SK-MEL-5 (cell line): ENCODE results near the gene SNRNP35. TPM values are rescaled to one million over a fixed set of nuclear protein-coding genes. Genes with fewer than 3 reads are reported as not detected.
"Not testable (repeated sequence)": the region's sequence is repeated elsewhere in the genome, so short reads cannot be mapped to it uniquely, and the experiment has no call there.

Experiments
- DNase-seq: peaks from one replicate; pipeline ENCODE4 v3.0.0-alpha.2; 2016; ENCODE audit warnings: low read depth, low spot score
- in situ Hi-C: cut with HindIII; loops from 2 replicates; pipeline ENCODE4 v1.10.0; 2016; ENCODE audit warnings: low sequenced_read_pairs, high pct_unique_total_duplicates, low pct_unique_long_range_greater_than_20kb
- total RNA-seq: library from RNA; depleted of rRNA; stranded (reverse); fragments of >200 nt; shearing (Covaris generic); gene quantifications from 2 replicates; pipeline ENCODE4 v1.2.3, GENCODE V29; 2014

The SNRNP35 gene
- total RNA-seq, 1 experiment from 2014 or later, result 20.6 TPM

GRCh38 chr12:123478762-123479161 is 20.8 kb downstream of the SNRNP35 start:
- DNase-seq, result peak; percentile 74
- in situ Hi-C loops, result no loop called here

DNA sequence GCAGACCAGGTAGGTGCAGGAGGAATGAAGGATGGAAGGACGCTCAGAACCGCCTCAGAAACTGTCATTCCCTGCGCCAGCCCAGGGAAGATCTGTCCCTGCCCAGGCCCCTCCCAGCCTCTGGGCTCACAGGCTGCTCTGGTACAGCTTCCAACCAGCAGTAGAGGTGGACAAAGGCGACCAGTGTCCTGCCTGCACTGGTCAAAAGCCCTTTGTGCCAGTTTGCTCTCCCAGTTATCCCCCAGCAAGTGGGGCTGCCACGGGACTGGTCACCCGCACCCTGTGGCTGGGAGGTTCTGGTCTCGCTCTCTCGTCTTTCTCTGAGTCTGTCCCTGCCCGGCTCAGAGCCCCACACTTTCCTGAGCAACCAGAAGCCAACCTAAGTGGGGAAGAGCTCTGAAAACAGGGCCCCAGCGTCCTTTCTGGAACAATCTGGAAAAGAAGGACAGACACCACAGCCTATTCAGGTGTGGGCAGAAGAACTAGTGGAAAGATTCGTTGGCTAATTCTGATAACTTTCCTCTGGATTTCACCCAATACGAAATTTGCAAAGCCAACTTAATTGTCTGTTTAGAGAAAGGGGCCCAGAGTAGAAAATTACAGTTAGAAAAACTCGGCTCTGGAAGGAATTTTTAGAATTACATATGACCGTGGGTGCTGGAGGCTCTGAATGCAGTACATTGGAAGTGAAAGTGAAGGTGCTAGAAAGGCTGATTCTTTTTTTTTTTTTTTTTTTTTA is 21.7 kb downstream of the SNRNP35 start:
- DNase-seq, result peak; percentile 96
- in situ Hi-C loops, result no loop called here

DNA sequence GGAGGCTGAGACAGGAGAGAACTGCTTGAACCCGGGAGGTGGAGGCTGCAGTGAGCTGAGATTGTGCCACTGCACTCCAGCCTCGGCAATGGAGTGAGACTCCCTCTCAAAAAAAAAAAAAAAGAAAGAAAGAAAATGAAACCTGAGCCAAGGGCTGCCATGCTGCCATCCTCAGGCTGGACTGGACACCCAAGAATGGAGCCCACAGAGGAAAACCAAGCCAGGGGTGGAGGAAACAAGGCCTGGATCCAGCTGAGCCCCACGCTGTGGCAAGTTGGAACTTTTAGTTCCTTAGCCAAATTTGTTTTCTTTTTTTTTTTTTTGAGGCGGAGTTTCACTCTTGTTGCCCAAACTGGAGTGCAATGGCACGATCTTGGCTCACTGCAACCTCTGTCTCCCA is 23.3 kb downstream of the SNRNP35 start:
- in situ Hi-C loops, DNase-seq: not testable (repeated sequence)

DNA sequence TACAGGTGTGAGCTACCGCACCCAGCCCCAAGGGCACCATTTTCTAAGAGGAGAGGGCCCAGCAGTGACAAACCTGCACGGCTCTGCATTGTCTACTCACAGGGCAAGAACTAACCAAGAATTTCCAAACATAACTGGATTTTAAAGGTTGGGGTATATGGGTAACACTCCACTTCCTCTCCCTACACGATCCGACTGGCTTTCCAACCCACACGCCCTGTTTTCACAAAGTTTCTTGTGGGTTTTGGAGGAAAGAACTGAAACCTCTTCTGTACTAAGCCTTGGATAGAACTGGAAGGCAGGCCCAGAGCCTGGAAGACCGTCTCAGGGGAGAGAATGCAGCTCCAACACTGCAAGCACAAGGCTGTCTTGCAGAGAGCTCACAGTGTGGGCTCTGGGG is 24.9 kb downstream of the SNRNP35 start:
- DNase-seq, result no peak
- in situ Hi-C loops, result no loop called here

DNA sequence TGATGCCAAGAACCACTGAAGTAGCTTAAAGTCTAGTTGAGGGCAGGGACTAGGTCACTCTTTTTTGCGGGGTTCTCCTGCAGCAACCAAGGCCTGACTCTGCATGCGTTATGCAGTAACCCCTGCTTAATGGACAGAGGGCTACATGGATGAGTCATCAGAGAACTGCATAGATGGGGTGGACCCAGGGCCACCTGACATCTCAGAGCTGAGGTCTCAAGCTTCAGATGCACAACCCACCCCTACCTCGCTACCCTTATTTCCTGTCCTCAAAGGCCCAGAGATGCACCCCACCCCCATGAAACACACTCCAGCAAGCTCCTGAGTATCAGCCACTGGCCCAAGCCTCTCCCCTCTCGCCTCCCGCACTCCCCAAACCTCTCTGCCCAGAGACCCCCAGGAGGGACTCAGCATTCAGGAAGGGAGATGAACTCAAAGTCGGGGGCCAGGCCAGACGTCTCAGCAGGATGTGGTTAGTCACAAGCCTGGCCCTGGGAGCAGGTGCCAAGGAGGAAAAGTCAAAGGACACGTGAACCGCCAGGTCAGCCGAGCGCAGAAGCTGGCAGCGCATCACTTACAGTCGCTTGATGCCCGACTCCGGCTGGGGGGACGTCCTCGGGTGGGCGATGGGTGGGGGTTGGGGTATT is 25.8 kb downstream of the SNRNP35 start:
- DNase-seq, result no peak
- in situ Hi-C loops, result no loop called here

DNA sequence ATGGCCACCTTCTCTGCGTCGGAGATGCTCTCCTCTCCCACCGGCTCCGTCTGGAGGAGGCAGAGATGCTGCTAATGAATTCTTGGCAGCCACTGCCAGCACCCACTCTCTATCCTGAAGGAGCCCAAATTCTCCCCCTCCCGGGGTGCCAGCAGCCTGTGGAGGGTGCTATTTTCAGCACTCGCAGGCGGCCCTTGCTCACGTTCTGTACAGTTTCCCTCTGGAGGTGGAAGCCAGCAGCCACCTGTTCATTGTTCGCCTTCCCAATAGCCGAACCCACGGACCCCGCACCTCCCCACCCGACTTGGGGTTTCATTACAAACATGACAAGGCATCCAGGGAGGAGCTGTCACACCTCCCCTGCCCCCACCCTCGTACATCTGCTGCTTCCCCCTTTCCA is 27.8 kb downstream of the SNRNP35 start:
- no peak for DNase-seq
- in situ Hi-C loops, result no loop called here

DNA sequence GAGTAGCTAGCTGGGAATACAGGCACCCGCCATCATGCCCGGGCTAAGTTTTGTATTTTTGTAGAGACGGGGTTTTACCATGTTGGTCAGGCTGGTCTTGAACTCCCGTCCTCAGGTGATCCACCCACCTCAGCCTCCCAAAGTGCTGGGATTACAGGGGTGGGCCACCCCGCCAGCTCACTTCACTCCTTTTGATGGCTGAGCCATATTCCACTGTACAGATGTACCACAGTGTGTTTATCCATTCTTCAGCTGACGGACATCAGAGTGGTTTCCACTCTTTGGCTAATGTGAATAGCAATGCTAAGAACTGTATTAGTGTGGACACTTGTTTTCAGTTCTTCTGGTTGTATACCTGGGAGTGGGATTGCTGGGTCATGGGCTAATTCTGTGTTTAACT is 29.5 kb downstream of the SNRNP35 start:
- DNase-seq, result no peak
- in situ Hi-C loops, result no loop called here

- in situ Hi-C loops, result no loop called here
- no peak for DNase-seq
Observed at GRCh38 chr12:123488539-123489230, 30.7 kb downstream of the SNRNP35 start.

DNA sequence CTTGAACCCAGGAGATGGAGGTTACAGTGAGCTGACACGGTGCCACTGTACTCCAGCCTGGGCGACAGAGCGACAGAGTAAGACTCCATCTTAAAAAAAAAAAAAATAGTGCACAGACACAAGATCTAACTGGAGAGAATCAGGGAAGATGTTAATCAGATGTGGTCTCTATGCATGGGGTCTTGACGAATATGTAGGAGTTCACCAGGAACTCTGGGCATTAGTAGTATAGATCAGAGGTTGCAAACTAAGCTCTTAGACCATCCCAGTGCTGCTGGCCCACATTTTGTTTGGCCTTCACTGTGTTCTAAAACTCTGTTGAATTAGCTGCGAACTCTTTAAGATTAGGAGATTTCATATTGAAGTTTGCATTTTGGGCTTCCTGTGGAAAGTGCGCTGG is 31.6 kb downstream of the SNRNP35 start:
- in situ Hi-C loops, result no loop called here

GRCh38 chr12:123490089-123490488 is 32.1 kb downstream of the SNRNP35 start:
- no peak for DNase-seq
- in situ Hi-C loops, result no loop called here

More for the DNA sequence above, 31.6 kb downstream of the SNRNP35 start:
- DNase-seq, result no peak

- in situ Hi-C loops, result no loop called here
- no peak for DNase-seq
Observed at GRCh38 chr12:123491056-123491455, 33.1 kb downstream of the SNRNP35 start.

DNA sequence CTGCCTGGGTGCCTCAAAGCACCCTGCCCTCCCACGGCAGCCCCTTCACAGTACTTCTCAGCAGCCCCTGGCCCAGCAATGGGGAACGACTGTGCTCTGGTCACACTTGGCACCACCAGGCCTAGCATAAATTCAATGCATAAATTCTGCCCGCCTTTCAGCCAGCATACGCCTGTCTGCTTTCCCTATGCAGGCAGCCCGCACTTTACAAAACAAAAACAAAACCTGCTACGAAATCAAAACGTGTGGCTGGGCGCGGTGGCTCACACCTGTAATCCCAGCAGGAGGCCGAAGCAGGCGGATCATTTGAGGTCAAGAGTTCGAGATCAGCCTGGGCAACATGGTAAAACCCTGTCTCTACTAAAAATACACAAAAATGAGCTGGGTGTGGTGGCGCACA is 33.5 kb downstream of the SNRNP35 start:
- in situ Hi-C loops, result no loop called here
- no peak for DNase-seq

GRCh38 chr12:123492339-123493039 is 34.5 kb downstream of the SNRNP35 start:
- in situ Hi-C loops, DNase-seq: not testable (repeated sequence)

DNA sequence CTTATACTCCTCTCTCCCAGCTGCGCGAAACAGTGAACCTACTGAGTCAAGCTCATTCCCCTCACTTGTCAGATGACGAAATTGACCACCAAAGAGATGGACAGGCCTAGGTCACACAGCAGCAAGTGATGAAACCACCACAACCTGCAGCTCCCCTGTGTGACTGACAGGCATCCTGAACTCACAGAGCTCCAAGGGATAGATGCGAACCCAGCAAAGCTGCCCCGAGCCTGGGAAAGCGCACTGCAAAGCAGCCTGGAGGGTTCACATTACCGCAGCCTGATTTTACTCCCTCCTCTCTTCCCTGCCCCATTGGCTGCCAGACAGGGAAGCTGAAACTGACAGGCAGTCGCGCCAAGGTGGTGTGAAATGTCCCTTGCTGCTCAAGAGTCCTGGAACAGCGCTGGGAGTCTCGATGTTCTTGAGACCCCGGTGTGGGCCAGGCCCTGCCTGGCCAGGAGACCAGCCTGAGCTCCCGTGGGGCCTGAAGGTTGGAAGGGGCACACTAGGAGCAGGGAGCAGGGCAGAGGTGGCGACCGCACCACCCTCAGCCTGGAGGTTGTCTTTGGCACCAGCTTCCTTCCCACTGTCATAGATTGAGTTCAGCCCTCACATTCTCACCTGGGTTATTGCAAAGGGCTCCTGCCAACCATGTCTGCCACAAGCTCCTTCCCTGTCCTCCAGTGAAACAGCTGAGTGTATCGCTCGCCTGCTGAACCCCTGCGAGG is 36.3 kb downstream of the SNRNP35 start:
- DNase-seq, result no peak
- in situ Hi-C loops, result no loop called here

GRCh38 chr12:123497065-123497464 is 39.1 kb downstream of the SNRNP35 start:
- DNase-seq, result no peak
- in situ Hi-C loops, result no loop called here

DNA sequence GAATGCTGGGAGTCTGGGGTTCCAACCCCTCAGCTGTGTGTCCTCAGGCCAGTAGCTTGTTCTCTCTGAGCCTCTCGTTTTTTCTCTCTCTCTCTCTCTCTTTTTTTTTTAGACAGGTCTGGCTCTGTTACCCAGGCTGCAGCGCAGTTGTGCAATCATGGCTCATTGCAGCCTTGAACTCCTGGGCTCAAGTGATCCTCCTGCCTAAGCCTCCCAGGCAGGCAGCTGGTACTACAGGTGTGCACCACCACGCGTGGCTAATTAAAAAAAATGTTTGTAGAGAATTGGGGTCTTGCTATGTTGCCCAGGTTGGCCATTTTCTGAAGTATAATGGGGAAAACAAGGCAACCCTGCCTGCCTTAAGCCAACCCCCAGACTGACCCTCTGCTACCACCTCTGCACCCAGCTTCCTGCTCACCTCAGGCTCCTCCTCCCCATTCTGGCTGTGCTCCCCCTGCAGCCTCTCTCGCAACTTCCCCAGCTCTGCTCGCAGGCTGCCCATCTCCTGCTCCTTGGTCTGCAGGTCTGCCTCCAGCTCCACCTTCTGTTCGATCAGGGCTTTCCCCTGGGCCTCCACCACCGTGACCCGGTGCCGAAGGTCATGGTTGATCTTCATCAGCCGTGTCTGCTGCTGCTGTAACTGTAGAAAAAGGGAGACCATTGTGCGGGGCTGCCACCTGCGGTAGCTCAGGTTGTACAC is 40.3 kb downstream of the SNRNP35 start:
- in situ Hi-C loops, result no loop called here
- DNase-seq, result no peak

DNA sequence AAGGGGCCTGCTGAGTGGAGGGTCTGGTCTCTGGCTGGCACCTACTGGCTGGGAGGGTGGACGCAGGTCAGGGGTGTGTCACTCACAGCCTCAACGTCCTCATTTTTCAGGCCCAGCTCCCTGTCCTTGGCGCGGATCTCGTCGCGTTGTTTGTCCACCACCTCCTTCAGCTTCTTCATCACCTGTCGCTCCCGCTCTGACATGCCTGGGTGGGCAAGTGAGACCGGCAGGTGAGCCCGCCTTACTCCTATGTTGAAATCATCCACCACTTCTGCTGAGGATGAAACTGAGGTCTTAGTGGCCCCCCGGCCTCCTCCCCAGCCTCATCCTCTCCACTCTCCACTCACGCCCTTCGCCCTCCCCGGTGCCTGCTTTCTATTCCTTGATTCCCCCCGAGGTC is 41.4 kb downstream of the SNRNP35 start:
- DNase-seq, result no peak
- in situ Hi-C loops, result no loop called here
